HL-60/S4 treated with retinoic acid at 250 ng/mL for 4 days and 3 days (cell line): ENCODE data around the gene MLF2.

Experiments used
- in situ Hi-C: fragments of 300-500 bp; cut with MboI; formaldehyde crosslinking; loops from 2 replicates; pipeline ENCODE4 v1.7.0; 2022; ENCODE audit warnings: low sequenced_read_pairs

The MLF2 gene

GRCh38 chr12:6698352-6699046 lies 54.4 kb downstream of the MLF2 start:
- in situ Hi-C loops: no loop called here
